GM23338 (cell line): ENCODE data around the gene CEACAM5.
A peak's percentile ranks its signal among the peaks of the same experiment; 100 is the strongest.

Experiments
- CREB1 ChIP-seq: fragments of 250-450 bp; sonication (Bioruptor Pico); IDR thresholded peaks from 2 replicates; pipeline ENCODE4 v1.5.0; 2020; ENCODE audit warnings: low read depth, mild to moderate bottlenecking, moderate library complexity
- CTCF ChIP-seq, 2 experiments: fragments of 200-600 bp in 1 of 2; sonication (generic) in 1 of 2; conservative IDR thresholded peaks; 2 replicates each; pipeline versions ENCODE4 v1.5.1 to v1.6.1; 2016 to 2017; ENCODE audit warnings: antibody characterized with exemption in 2 of 2, low read depth in 2 of 2, mild to moderate bottlenecking in 2 of 2, moderate library complexity in 1 of 2
- ETS1 ChIP-seq: IDR thresholded peaks from 2 replicates; pipeline ENCODE4 v1.6.1; 2016; ENCODE audit warnings: antibody characterized with exemption
- EZH2 ChIP-seq: fragments of 200-600 bp; sonication (generic); IDR thresholded peaks from one replicate; pipeline ENCODE4 v1.8.0; 2017; ENCODE audit warnings: antibody characterized with exemption, mild to moderate bottlenecking, low read depth; ENCODE audit not compliant: unreplicated experiment
- EZH2phosphoT487 ChIP-seq: fragments of 200-600 bp; sonication (generic); IDR thresholded peaks from one replicate; pipeline ENCODE4 v1.8.1; 2018; ENCODE audit warnings: antibody characterized with exemption; ENCODE audit not compliant: unreplicated experiment
- JUNB ChIP-seq: IDR thresholded peaks from one replicate; pipeline ENCODE4 v1.6.1; 2016; ENCODE audit warnings: antibody characterized with exemption; ENCODE audit not compliant: unreplicated experiment
- NANOG ChIP-seq: IDR thresholded peaks from 2 replicates; pipeline ENCODE4 v1.6.1; 2016; ENCODE audit warnings: antibody characterized with exemption, borderline replicate concordance
- POLR2AphosphoS5 ChIP-seq: IDR thresholded peaks from 2 replicates; pipeline ENCODE4 v1.6.1; 2016; ENCODE audit warnings: antibody characterized with exemption, low read depth
- REST ChIP-seq: IDR thresholded peaks from one replicate; pipeline ENCODE4 v1.6.1; 2018; ENCODE audit warnings: antibody characterized with exemption; ENCODE audit not compliant: unreplicated experiment
- STAT1 ChIP-seq: IDR thresholded peaks from one replicate; pipeline ENCODE4 v1.6.1; 2016; ENCODE audit warnings: antibody characterized with exemption; ENCODE audit not compliant: unreplicated experiment
- ZNF114 ChIP-seq: fragments of 250-450 bp; sonication (Bioruptor Pico); IDR thresholded peaks from 2 replicates; pipeline ENCODE4 v1.5.0; 2020; ENCODE audit warnings: mild to moderate bottlenecking, moderate library complexity
- ZNF331 ChIP-seq: fragments of 250-450 bp; sonication (Bioruptor Pico); IDR thresholded peaks from 2 replicates; pipeline ENCODE4 v1.5.0; 2020; ENCODE audit warnings: low read depth, mild to moderate bottlenecking, moderate library complexity

GRCh38 chr19:41726493-41726892, 18.1 kb downstream of the CEACAM5 start:
- TF ChIP-seq CREB1 (CRISPR knock-in tag): no peak
- TF ChIP-seq CTCF (conservative IDR thresholded peaks at IDR 0.05; ENCODE audit: low read depth in 2 of 2): peak in 1 of 2 experiments; percentile 38; a peak in 2 of 4 replicates
- TF ChIP-seq POLR2AphosphoS5: no peak
- no peak for TF ChIP-seq EZH2
- no peak for TF ChIP-seq REST
- TF ChIP-seq EZH2phosphoT487: no peak
- no peak for TF ChIP-seq STAT1
- no peak for TF ChIP-seq ZNF114 (CRISPR knock-in tag)
- TF ChIP-seq ZNF331: no peak
- no peak for TF ChIP-seq JUNB
- no peak for TF ChIP-seq ETS1
- no peak for TF ChIP-seq NANOG
